A204.1 (cell line): ENCODE results near the gene FAM107B.

Source experiments
- FAIRE-seq: peaks from 2 replicates; lab custom pipeline; 2012; peaks lifted over from hg19 to GRCh38; lab: Jason Lieb, UNC

FAM107B gene

DNA sequence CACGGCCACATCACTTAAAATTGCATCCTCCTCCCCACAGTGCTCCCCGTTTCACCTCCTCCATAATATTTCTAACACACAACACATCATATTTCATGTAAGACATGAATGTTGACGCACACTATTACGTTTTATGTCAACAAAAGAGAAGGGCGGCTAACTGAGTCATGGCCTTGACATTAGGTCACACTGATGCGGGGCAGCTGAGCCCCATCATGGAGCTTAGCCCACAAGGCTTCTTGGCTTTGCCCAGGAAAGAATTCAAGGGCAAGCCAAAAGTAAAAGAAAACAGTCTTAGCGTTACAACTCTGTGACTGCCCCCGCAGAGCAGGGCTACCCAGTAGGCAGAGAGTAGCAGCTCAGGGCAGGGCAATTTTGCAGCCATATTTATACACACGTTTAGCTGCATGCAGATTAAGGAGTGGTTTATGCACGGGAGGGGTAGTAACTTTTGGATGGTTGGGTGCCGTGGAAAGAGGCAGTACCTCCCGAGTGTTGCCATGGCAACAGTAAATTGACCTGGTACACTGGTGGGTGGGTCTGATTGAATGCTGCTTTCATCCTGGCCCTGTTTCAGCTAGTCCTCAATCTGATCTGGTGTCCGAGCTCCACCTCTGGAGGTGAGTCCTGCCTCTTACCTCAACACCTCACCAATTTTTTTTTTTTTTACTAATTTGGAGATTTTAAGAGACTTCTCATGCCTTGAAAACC lies 287.8 kb downstream of the FAM107B start:
- FAIRE-seq = no peak

DNA sequence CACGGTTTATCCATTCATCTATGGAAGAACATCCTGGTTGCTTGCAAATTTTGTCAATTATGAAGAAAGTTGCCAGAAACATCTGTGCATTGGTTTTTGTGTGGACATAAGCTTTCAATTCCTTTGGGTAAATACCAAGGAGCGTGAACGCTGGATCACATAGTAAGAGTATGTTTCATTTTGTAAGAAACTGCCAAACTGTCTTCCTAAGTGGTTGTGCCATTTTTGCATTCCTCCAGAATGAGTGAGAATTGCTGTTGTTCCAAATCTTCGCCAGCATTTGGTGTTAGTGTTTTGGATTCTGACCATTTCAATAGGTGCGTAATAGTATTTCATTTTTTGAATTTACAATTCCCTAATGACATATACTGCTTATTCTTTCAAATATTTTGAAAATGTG lies 288.7 kb downstream of the FAM107B start:
- FAIRE-seq = no peak

DNA sequence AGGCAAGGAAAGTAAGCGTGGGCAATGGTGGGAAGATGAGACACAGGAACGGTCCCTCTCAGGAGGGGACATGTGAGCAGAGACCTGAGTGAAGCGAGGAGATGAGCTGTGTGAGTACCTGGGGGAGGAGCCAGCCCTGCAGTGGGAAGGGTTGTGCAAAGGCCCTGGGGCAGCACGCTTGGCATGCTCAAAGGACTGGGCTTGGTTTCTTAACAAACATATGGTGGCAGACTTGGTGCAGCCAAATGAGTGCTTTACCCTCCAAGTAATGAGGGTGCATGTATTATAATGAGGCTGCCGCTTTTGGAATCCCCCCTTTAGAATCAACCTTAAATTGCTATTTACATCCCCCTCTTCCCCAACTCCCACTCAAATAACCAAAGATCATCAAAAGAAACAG lies 291.3 kb downstream of the FAM107B start:
- no peak for FAIRE-seq

DNA sequence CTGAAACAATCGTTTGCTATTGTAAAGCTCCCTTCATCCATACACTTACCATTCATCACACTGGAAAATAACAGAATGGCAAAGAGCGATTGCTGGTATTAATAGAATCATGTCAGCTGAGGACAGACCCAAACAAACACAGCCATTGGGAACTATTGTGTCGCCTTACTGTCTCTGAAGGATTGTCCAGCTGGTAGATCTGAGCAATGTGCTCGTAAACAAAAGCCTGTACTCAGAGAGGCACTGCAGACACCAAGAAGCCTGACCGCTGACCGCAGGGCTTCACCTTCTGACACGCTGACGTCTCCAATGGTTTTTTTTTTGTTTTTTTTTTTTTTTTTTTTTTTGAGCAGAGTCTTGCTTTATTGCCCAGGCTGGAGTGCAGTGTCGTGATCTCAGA lies 292.9 kb downstream of the FAM107B start:
- no peak for FAIRE-seq

DNA sequence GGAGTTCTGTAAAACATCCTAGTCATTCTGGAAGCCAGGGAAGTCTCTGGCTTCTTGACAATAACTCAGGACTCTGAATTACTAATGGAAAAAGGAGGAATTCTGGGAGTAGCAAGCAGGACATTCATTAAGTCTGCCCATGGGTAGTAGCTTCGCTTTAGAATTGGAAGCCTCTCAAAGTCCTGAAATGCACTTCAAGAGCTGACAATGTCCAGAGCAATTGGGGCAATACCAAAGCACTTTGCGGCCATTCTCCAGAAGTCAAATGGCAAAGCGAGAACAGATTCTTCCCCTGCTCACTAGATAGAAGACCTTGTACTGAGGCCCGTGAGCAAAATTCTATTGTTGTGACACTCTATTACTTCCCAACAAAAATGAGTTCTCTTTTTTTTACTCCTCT lies 293.7 kb downstream of the FAM107B start:
- FAIRE-seq = no peak

DNA sequence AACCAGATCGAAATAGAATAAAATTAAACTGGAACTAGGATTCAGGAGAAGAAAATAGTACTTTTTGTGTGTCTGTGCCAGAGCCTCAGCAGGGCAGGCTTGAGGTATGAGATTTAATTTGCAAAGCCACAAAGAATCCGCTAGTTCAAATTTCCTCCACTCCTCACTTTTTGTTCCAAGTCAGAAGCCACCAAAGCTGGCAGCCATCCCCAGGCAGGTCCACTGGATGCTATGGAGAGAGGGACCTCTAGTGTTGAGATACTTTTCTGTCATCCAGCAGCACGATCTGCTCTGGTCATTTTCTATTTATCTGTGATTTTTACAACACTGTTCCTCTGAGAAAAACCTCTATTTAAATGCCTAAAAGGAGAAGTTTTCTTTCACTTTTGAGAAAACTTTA lies 296.1 kb downstream of the FAM107B start:
- FAIRE-seq = no peak

DNA sequence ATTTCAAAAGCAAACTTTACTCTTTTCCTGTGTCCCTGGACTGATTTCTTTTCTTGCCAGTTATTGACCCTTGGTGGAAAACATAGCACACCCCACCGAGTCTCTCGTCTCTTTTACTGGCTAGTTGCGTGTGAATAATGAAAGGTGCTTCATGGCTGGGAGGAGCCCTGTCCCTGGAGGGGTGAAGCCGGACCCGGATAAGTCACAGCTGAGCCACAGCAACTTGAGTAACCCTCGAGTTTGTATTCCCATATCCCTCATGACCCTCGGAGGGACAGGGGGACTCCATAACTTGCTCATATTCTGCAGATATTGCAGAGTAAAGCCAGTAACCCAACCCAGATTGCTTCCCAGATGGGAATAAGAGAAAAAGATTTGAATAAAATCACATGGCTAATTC lies 296.5 kb downstream of the FAM107B start:
- no peak for FAIRE-seq

DNA sequence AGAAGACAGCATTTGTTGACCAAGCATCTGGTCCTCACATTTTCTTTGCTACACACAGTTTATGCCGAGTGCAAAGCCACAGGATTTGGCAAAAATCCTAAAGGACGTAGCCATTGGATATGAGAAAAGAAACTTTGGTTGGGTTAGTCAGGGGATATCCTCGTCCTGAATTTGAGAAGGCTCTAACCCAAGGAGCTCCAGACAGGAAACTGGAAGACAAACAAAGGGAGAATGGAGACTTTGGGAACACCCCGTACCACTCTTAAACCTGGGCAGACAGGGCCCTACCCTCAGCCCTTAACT lies 297.3 kb downstream of the FAM107B start:
- FAIRE-seq = no peak

DNA sequence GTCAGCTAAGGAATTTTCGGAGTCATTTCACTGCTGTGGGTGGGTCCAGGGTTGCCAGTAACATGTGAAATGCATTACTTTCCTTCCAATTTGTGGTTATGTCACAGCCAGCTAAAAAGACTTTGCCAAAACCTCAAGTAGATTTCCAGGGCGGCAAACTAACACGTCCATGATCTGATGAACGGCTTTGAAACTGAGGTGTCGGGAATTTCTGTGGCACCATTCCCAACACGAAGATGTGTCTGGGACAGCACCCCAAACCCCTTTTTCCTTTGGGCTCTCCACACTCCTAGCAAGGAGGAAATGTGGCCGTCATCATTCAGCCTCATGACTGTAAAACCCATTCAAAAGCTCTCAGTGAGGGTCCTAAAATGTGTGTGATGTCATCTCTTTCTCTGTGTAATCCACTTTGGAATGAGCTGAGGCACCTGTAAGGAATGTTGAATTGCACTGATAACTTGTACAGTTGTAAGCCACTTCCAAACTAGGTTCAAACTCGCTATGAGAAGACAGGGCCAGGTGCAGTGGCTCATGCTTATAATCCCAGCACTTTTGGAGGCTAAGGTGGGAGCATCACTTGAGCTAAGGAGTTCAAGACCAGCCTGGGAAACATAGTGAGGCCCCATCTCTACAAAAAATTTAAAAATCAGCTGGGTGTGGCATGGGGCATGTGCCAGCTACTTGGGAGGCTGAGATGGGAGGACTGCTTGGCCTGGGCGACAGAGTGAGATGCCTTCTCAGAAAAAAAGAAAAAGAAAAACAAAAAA lies 297.9 kb downstream of the FAM107B start:
- no peak for FAIRE-seq

DNA sequence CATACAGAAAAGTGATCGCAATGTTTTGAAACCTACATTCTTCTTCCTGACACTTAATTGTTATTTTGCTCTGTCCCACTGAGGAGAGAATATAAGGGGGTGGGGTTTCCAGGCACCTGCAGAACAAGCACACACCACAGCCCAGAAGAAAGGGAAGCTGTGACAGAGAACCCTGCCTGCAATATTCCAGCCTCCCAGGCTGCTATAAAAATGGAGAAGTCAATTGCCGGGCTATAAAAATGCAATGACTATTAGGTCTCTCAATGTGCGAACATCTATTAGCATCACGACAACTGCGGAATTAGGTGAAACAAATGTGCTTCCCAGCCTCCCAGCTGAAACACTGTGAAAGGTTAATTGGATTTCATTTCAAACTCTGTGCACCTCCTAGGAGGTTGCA lies 298.7 kb downstream of the FAM107B start:
- FAIRE-seq = no peak

DNA sequence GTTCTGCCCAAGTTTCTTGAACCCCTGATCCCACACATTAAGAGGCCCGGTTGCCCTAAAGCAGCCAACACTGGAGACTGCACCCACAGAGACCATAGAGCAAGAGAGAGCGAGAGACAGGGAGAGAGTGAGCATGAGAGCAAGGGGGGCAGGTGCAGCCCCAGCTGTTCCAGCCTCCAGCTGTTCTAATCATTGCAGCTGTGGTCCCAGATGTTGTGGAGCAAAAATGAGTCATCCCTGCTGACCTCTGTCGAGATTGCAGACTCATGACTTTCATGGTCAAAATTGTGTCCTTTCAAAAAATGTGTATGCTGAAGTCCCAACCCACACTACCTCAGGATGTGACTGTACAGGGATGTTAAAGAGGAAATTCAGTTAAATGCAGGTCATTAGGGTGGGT lies 300.0 kb downstream of the FAM107B start:
- no peak for FAIRE-seq

DNA sequence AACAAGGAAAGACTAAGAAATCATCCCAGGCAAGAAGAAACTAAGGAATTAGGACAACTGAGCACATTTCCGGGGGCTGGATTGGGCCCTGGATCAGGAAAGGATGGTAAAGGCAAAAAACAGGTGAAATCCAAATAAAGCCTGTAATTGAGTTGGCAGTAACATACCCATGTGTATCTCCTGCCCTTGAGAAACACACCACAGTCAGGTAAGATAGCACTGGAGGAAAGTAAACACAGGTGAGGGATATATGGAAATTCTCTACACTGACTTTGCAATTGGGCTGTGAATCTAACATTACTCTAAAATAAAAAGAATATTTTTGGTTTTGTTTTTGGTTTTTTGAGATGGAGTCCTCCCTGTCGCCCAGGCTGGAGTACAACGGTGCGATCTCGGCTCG lies 303.8 kb downstream of the FAM107B start:
- FAIRE-seq = no peak

DNA sequence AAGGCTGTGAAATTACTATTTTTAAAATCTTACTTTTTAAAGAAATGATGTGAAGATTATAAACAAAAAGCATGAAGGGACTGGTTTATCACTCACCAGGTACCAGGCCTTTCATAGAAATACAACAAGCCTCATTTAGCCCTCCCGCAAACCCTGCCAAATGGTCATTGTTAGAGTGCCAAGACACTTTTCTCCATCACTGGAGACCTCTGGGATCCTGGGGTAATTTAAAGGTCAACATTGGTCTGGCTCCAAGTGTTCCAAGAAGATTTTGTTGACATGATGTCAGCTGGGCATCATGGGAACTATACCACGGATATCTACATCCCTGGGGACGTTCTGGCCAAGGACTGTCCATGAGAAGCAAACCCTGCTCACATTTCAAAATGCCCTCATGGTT lies 306.0 kb downstream of the FAM107B start:
- no peak for FAIRE-seq
